Cardiac fibroblast (primary cell): ENCODE measurements around the gene MACROD2.

Experiments
- DNase-seq, 2 donors: peaks; one replicate each; pipeline versions ENCODE4 v3.0.0 to v3.0.0-alpha.2; 2010; ENCODE audit warnings: low read depth in 2 of 2
- H3K4me3 ChIP-seq, 2 donors: replicated peaks in 1 of 2; 1 replicate in 1 of 2; 2 replicates in 1 of 2; pipeline ENCODE4 v1.5.1; 2011; ENCODE audit warnings: low read depth in 2 of 2, low read length in 2 of 2, mild to moderate bottlenecking in 2 of 2, moderate library complexity in 1 of 2
- TF ChIP-seq, protein P1 (sequence below): IDR thresholded peaks from one replicate; pipeline ENCODE4 v1.5.1; 2011; ENCODE audit warnings: low read depth, mild to moderate bottlenecking, low read length, inconsistent platforms

Gene MACROD2

DNA sequence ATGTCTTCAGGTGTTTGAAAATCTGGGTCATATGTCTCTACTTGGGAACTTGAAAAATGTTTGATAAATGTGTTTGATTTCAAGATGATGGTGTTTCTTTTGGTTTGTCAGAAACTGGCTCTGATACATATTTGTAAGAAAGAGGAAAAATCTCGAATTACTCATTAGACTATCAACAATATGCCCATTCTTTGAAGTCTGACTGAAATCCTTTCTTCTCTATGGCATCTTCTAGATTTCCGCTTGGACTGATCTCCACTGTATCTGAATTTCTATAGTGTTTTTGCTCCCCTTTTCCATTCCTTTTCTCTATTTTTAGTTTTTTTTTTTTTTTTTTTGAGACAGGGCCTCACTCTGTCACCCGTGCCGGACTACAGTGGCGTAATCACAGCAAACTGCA, 1481.5 kb downstream of the MACROD2 start:
- DNase-seq = no peak
- no peak overlapping the region for H3K4me3 ChIP-seq
- TF ChIP-seq, protein P1, sequence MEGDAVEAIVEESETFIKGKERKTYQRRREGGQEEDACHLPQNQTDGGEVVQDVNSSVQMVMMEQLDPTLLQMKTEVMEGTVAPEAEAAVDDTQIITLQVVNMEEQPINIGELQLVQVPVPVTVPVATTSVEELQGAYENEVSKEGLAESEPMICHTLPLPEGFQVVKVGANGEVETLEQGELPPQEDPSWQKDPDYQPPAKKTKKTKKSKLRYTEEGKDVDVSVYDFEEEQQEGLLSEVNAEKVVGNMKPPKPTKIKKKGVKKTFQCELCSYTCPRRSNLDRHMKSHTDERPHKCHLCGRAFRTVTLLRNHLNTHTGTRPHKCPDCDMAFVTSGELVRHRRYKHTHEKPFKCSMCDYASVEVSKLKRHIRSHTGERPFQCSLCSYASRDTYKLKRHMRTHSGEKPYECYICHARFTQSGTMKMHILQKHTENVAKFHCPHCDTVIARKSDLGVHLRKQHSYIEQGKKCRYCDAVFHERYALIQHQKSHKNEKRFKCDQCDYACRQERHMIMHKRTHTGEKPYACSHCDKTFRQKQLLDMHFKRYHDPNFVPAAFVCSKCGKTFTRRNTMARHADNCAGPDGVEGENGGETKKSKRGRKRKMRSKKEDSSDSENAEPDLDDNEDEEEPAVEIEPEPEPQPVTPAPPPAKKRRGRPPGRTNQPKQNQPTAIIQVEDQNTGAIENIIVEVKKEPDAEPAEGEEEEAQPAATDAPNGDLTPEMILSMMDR = no peak

- no peak overlapping the region for H3K4me3 ChIP-seq
- TF ChIP-seq, protein P1 = no peak
- no peak for DNase-seq
These were observed 1487.2 kb downstream of the MACROD2 start for GRCh38 chr20:15482525-15482924.

- TF ChIP-seq, protein P1 = no peak
- no peak for DNase-seq
These were observed 1490.2 kb downstream of the MACROD2 start for GRCh38 chr20:15485519-15485918.

GRCh38 chr20:15487030-15487429, 1491.7 kb downstream of the MACROD2 start:
- no peak for DNase-seq
- TF ChIP-seq, protein P1 = no peak

More at GRCh38 chr20:15485519-15485918, 1490.2 kb downstream of the MACROD2 start:
- no peak overlapping the region for H3K4me3 ChIP-seq

DNA sequence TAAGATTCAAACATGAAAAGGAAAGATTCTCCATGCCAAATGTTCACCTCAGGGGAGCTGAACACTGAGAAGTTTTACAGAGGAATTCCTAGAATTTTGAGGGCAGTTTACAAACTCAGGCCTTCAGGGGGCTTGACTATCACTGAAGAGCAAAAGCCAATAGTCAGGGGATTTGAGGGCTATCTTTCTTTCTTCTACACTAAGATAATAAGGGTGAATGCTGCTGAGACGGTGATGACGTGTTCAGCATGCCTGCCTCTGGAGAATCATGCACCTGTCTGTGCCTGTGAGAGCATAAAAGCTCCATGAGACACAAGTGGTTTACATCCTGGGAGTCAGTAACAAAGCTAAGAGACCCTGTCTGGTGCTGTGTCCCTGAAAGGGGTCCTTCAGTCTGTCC, 1492.4 kb downstream of the MACROD2 start:
- TF ChIP-seq, protein P1 = no peak
- no peak for DNase-seq

More at GRCh38 chr20:15487030-15487429, 1491.7 kb downstream of the MACROD2 start:
- H3K4me3 ChIP-seq = no peak overlapping the region

GRCh38 chr20:15491575-15491974, 1496.3 kb downstream of the MACROD2 start:
- DNase-seq = no peak
- TF ChIP-seq, protein P1 = no peak
- no peak overlapping the region for H3K4me3 ChIP-seq

More for the DNA sequence above, 1492.4 kb downstream of the MACROD2 start:
- no peak overlapping the region for H3K4me3 ChIP-seq

GRCh38 chr20:15494851-15495250, 1499.5 kb downstream of the MACROD2 start:
- TF ChIP-seq, protein P1 = no peak
- no peak overlapping the region for H3K4me3 ChIP-seq
- no peak for DNase-seq
